HG03196 (cell line): Measurements from ENCODE around the gene CDH23.

Source experiments
- ATAC-seq: cut with Tn5 transposase; IDR thresholded peaks from one replicate; pipeline ENCODE4 v1.9.1; 2021; ENCODE audit not compliant: unreplicated experiment

Gene CDH23

DNA sequence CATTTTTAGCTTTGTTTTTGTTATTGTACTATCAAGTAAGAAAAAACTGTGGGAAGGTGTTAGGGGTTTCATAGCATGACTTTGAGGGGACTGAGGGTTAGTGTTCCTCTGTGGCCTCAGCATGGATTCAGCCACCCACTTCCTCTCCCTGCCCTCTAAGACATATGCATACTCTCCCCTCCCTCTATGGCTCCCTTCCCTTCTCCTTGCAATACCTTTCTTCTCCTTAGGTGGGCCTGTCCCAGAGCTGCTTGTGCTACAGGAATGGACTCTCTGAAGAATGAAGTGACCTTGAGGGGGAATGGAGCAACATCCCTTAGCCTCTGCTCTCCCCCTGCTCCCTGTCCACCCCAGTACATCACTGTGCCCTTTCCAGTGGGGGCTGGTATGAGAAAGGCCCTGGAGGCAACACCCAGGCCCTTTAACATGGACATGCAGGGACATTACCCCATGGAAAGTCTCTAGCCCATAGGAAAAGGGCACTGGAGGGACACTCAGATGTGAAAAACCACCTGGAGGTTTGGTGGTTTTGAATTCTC is 22.4 kb downstream of the CDH23 start:
- no peak for ATAC-seq

DNA sequence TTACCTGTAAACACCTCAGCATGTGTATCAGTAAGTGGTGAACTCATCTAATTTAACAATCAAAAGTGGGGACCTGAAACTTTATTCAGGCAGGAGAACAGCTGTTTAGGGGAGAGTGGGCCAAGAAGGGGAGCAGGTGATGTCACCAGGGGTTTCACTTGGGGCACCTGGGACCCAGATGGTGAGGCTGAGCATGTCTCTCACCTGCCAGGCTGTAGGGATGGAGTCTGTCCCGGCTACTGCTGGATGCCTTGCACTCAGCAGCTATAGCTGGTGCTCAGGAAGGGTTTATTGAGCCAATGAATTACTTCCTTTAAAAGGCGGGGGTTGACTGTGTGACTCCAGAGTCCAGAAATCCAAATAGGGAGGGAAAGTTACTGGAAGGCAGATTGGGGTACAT is 23.0 kb downstream of the CDH23 start:
- ATAC-seq, result no peak

DNA sequence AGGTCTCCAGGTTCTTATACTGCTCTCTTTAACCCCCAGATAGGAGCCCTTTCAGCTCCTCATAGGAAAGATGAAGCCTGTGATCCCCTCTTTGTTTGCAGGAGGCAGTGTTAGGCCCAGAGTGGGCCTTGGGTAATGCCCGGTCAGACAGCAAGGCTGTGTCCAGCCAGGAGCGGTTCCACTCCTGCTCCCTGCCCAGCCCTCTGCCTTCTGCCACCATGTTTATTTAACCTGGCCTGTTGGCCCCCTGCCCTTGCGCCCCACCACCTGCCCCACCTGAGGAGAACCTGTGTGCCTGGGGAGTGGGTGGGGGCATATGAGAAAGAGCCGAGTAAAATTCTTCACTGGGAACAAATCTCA is 24.3 kb downstream of the CDH23 start:
- ATAC-seq, result no peak

DNA sequence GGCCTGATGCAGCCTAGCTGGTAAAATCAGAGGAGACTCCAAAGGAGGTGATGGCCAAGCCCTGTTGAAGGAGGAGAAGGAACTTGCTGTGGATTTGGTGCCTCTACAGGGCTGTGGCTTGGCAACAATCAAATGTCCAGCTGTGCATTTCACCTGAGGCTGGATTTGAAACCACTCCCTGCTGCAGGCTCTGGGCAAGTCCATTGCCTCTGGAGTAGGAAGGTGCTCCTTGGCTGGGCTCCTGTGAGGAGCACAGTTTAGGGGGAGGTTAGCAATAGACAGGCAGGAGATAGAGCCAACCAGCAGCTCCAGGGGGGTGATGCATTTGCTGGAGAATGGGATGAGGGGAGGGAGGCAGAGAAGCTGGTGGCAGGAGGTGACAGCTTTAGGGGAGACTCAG is 26.5 kb downstream of the CDH23 start:
- no peak for ATAC-seq

DNA sequence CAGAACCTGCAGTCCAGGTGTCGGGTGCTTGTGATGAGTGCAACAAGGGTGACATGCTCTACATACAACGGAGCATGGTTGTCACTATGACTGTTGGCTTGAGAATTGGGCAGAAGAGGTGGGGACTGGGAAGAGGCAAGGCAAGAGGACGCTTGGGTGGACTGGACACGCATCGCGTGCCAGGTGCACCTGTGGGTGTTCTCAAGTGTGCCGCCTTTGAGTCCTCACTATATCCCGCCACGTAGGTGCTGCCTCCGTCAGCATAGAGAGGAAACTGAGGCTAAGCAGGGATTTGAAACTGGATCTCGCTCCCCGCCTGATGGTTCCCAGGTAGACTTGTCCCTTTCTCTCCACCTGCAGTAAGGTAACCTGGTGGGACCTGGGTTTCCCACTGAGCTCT is 27.2 kb downstream of the CDH23 start:
- ATAC-seq, result no peak

DNA sequence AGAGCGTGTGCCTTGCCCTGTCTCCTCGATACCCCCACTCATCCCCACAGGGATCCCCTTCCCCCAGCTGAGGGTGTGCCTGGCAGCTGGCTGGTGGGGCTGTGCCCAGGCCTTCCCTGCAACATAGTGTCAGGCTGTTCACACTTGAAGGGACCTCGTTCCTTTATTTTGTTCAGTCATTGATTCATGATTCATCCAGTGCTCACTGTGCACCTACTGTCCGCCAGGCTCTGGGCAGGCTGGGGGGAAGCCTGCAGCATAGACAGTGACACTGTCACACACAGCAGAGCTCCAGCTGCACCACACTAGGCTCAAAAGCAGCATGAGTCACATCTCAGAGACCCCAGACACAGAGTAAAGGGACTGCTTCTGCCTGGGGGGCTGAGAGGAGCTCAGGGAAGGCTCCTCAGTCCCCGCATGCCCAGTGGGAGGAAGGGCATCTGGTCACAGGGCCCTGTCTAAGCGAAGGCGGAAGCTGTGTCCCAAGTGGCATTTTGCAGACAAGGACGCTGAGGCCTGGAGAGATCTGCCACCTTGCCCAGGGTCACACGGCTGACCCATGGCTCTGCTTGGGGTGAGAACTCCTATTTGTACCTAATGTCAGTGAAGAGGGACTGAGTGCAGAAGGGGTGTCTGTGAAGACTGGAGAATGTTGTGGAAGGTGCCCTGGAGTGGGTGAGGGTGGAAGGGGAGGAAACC is 27.9 kb downstream of the CDH23 start:
- ATAC-seq, result no peak

DNA sequence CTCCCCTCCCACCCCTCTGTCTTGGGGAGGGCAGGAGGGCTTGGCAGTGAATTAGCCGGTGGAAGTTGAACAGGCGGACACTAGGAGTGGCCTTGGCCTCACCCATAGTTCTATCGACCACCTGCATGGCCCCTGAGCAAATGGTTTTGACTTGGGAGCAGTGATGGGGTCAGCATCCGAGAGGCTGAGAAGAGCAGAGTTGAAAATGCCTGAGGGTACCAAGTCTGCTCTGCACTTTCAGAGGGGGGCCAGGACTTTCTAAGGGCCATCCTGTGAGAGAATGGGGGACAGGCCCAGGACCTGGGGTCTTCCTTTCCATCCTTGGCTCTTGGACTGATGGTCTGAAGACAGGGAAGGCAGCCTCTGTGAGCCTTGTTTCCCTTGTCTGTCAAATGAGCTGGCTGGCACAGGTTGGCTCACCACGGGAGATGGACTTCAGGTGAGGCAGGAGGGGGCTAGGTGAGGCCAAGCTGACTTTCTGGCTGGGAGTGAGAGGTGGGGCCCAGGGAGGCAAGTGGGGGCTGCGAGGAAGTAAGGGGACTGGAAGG is 29.4 kb downstream of the CDH23 start:
- ATAC-seq, result no peak

DNA sequence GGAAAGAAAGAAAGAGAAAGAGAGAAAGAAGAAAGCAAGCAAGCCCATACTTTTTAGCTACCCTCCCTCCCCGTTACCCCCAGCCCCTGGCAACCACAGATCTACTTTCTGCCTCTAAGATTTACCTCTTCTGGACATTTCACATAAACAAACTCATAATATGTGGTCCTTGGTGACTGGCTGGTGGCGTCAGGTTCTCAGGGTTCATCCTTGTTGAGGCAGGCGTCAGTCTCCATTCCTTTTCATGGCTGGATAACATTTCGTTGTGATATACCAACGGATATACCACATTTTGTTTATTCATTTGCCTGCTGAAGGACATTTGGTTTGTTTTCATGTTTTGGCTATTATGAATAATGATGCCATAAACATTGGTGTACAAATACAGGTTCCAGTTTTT is 30.5 kb downstream of the CDH23 start:
- ATAC-seq, result no peak

DNA sequence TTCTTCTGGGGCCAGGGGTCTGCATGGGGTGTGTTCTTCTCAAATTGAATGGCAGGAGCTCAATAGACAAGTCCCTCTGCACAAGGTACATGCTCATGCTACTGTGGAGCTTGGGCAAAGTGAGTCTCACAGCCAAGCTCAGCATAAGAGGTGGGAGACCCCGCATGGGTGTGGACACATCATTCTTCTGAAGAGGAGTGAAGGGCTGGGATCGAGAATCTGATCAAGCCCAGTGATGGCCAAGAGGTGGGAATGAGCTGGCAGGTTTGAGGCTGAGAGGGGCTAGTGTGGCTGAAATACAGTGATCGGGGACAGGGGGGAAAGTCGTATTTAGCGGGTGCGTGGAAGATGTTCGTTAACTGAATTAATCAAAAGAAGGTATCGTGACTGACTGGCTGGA is 32.6 kb downstream of the CDH23 start:
- no peak for ATAC-seq

DNA sequence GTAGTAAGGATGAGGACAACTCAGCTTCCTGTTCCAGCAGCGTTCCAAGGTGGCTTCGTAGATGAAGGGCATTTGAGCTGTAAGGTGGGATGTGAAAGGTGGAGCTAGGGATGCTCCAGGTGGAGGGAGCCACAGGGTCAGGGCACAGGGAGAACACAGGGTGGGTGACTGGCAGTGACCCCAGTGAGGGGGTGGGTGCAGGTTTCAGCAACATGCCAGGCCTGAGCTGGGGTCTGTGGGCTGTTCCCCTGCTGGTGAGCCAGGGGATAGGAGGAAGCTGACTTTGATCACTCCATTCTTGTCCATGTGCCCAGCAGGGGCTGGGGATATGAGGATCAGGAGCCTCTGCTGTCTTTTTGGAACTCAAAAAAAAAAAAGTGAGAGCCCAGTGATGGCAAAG is 33.2 kb downstream of the CDH23 start:
- ATAC-seq, result no peak

DNA sequence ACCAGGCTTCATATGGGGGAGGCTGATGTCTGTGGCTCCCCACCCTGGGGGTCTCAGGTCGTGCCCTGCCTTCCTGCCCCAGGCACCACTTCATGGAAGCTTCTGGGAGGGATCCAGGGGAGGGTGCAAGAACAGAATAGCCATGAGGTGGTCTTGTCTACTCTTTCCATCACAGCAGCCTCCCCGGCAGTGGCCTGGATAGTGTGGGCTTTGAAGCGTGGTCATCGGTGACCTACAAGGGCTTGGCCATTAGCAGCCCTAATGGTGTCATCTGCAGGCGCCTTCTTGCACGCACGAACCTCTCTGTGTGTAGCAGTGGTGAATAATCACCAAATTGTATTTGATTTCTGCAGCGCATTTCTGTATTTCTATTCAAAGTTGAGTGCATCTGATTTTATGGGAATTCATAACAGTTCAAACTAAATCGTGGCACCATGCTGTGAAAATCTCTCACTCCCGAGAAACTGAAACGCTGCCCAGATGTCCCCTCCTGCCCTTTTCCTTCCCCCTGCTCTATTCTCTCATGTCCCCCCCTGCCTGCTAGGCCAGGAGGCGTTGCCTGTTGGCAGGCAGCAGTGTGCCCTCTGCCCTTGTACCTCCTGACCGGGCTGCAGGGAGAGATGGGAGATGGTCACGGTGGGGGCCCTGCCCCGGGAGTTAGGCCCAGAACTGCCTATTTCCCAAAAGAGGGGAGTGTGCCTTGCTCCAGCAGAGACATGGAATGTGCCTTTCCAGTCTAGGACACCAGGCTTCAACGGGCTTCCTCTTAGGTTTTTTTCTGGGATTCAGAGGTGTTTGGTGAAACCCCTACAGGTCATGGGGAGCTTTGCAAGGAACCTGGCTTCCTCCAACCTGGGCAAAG is 34.8 kb downstream of the CDH23 start:
- ATAC-seq, result no peak

DNA sequence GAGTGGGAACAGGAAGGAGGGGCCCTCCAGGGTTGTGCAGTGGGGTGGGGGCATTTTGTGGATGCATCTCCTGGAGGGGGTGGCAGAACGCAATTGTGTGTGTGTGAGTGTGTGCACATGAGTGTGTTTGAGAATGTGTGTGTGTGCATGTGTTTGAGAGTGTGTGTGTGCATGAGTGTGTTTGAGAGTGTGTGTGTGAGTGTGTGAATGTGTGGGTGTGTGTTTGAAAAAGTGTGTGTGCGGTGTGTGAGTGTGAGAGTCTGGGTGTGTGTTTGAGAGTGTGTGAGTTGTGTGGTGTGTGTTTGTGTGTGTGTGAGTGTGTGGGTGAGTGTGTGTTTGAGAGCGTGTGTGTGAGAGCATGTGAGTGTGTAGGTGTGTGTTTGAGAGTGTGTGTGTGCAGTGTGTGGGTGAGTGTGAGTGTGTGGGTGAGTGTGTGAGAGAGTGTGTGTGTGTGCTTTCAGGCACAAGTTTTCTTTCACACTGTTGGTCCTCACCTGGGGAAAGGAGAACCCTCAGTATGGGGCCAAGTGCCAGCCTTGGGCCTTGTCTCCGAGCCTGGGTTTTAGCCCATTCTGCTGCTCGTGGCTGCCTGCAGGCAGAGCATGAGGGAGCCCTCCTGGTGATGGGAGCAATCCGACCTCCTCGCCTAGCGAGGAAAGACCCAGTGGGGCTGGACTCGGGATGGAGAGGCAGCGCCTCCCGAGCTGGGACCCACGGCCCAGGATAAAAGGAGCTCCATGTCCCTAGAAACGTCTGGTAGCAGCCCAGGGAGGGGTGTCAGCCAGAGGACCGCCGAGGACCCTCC is 35.6 kb downstream of the CDH23 start:
- ATAC-seq, result no peak

DNA sequence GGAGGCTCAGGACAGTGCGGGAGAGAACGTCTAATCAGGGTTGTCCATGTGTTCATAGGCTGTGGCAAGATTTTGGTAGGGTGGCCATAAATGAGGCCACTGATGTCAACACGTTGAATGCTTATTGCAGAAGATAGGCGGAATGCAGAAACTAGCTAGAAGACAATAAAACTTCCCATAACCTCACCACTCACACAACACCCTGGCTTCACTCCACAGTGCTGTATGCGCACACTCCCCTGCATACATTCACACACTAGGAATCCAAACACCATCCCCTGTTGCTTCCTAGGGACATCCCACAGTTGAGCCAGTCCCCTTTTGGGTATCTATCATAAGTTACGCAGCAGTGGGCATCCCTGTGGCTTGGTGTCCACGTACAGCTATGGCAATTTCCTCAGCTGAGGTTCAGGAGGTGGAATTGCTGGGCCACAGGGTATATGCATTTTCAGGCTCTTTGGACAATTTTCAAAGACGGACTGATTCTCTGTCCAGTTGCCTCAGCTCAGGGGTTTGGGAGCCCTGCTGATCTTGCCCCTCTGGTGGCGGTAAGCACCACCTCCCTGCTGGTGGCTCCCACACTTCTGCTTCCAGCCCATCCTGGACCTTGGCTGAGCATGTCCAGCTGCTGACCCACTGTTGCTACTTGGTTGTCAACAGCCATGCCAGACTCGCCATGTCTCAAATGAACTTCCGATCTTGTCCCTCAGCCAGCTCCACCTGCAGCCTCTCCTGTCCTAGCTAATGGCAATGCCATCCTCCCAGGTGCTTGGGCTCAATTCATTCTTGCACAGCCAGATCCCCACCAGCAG is 36.4 kb downstream of the CDH23 start:
- no peak for ATAC-seq

DNA sequence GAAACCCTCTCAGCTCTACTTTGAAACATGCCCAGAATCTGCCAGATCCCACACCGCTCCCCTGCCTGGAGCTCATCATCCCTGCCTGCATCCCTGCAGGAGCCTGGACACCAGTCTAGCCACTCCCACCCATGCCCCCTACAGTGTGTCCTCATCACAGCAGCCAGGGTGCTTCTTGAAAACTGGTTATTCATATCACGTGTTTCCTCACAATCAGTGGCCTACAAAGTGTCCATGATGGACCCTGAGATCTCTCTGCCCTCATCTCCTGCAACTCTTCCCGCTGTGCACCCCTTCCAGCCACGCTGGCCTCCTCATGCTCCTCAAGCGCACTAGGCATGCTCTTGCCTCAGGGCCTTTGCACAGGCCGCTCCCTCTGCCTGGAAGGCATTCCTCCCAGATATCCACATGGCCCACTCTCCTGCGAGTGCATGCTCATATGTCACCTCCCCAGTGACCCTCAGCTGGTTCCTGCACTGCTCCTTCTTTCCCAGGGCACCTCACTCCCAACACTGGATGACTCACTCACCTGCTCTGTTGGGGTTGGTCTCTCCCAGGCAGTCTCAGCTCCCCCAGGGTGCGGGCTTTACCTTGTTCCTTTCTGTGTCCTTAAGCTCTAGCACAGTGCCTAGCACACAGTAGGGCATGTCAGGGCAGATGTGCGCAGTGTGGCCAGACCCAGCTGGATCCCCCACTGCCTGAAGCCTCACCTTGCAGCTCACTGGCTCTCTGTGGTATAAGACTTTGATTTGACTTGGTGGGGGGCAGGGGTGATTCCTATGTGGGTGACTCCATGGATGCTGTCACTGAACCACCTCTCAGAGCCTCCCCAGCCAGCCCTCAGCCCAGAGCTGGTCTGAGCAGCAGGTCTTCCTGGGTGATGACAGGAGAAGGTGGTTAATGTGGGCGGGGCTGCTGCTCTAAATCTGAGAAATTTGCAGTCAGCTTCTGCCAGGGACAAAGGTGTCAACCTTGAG is 37.3 kb downstream of the CDH23 start:
- no peak for ATAC-seq

DNA sequence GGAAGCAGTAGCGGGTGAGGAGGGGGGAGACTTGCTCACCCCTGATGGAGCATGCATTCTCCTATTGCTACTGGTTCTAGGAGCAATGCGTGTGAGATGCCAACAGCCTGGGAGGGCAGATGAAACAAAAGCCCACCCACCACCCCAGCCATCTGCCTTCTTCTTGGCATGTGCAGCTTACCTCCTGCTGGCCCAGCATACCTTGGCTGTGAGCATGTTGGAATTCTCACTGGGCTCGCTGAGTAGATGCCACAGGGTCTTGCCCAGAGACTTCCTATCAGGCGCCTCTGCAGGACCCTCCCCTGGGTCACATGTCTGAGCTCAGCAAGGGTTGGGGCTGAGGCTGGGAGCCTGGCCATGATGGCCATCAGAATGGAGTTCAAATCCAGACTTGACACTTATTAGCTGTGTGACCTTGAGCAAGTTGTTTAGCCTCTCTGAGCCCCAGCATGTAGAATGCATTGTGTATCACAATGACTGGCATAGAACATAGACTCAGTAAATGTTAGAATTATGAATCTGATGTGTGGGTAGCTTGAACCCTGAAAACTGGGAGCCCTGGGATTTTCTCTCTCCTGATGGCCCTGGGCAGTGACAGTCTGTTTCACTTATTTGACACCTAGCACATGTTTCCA is 38.2 kb downstream of the CDH23 start:
- ATAC-seq, result no peak

DNA sequence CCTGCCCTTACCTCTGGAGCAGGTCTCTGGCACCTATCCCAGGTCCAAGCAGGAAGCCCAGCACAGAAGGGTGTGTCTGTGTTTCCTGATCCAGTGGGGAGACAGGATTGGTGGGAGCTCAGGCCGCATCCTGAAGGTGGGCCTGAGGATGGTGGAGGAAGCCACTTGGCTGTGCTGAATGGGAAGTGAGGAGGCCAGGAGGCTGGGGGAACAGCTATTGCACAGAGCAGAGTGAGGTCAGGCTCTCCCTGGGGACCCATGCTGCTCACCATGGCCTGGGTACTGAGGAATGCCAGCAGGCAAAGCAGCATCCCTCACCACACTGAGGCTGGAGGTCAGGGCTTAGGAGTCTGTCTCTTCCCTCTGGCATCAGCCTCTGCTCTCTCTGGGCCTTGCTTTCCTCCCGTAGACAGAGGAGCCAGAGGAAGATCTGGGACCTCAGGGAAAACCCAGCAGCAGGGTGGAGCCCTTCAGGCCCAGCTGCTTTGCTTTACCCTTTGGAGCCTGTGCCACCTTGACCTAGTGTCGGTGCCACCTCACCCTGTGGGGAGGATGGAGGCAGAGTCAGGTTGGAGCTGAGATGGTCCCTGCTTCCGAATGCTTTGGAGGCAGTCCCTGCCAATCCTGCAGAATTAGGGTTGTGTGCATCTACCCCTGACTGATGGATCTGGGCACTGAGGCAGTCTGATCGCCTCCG is 39.0 kb downstream of the CDH23 start:
- no peak for ATAC-seq

DNA sequence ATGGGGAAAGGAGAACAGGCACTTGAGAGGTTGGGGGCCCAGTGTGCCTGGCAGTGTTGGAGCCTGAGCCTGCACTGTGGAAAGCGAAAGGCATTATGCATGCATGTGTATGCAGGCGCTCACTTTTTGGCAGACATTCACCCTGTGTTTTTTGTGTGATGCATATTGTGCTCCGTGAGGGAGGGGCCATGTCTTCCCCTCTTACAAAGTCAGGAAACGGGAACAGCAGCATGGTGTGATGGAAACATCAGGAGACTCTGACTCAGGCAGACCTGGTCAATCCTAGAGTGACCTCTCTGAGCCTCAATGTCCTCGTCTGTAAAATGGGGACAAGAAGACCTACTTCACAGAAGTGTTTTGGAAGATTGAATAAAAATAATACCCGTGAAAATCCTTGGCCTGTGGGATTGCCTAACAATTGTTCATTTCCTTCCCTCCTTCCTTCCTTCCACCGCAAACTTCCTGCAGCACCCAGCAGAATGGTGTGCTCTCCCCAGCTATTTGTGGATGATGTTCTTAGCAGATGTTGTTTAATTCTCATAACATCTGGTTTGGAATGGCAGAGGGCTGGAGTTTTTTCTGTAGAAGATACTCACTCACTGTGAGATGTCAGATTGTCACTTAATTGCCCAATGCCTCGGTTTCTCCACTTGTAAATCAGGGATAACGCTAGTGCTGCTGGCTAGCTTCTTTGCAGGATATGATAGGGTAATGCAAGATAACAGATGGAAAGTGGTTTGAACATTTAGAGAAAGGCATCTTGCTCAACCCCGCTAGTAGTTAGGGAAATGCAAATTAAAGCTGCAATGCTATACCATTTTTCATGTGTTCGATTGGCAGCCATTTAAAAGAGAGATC is 39.8 kb downstream of the CDH23 start:
- no peak for ATAC-seq
